Stimulated activated CD4-positive, alpha-beta T cell treated with anti-CD3 and anti-CD28 coated beads, TNF-alpha, amount 100 ng/mL, for 4 hours (primary cell): Measurements from ENCODE around the gene CALHM2.
A peak's percentile ranks its signal among the peaks of the same experiment; 100 is the strongest.

Experiments
- DNase-seq, 3 experiments: peaks; one replicate each; pipeline ENCODE4 v3.0.0-alpha.2; 2020; ENCODE audit warnings: low read depth in 3 of 3

CALHM2 gene

GRCh38 chr10:103416436-103417147 is 35.6 kb downstream of the CALHM2 start:
- DNase-seq, result peak in 2 of 3 experiments; percentile 18 to 32

GRCh38 chr10:103415581-103415980 is 36.6 kb downstream of the CALHM2 start:
- no peak for DNase-seq

GRCh38 chr10:103413564-103413963 is 38.6 kb downstream of the CALHM2 start:
- no peak for DNase-seq

GRCh38 chr10:103397191-103397825 is 54.9 kb downstream of the CALHM2 start:
- DNase-seq, result no peak

GRCh38 chr10:103396789-103397087 is 55.4 kb downstream of the CALHM2 start:
- DNase-seq, result no peak
